Measurements from ENCODE around the gene CCDC150. TPM values are rescaled to one million over a fixed set of nuclear protein-coding genes. Genes with fewer than 3 reads are reported as not detected.

Gene CCDC150
- total RNA-seq, 1 donor from 2014 or later = 10.9 TPM

Other genes with a start within 250 kb of the CCDC150 start
- 36.4 and 40.8 TPM in 2 replicates for gene HECW2, start 46.2 kb upstream of the CCDC150 start, total RNA-seq
- gene GTF3C3, start 160.0 kb downstream of the CCDC150 start, total RNA-seq = 42.9 and 53.5 TPM in 2 replicates
- gene C2orf66, start 169.6 kb downstream of the CCDC150 start, total RNA-seq = under 0.01 and 0.14 TPM in 2 replicates